Vagina (tissue), 2 donors: ENCODE data around the gene PTRH1. TPM values are rescaled to one million over a fixed set of nuclear protein-coding genes. Genes with fewer than 3 reads are reported as not detected.
A peak's percentile ranks its signal among the peaks of the same experiment; 100 is the strongest.

Source experiments
- DNase-seq, 2 donors: peaks; one replicate each; pipeline ENCODE4 v3.0.0-alpha.2; 2017; ENCODE audit errors: extremely low spot score in 2 of 2
- H3K27ac ChIP-seq: fragments of 200-600 bp; sonication (generic); one replicate; pipeline ENCODE4 v1.5.1; 2019
- H3K27me3 ChIP-seq: fragments of 200-600 bp; sonication (generic); one replicate; pipeline ENCODE4 v1.5.1; 2019
- H3K36me3 ChIP-seq, 2 donors: fragments of 200-600 bp; sonication (generic); one replicate each; pipeline ENCODE4 v1.5.1; 2017 to 2019
- H3K4me1 ChIP-seq: fragments of 200-600 bp; sonication (generic); one replicate; pipeline ENCODE4 v1.5.1; 2019
- H3K4me3 ChIP-seq, 2 donors: fragments of 200-600 bp; sonication (generic); 1 replicate in 1 of 2; 2 replicates in 1 of 2; pipeline ENCODE4 v1.5.1; 2016 to 2019
- H3K9me3 ChIP-seq: fragments of 200-600 bp; sonication (generic); one replicate; pipeline ENCODE4 v1.5.1; 2019
- CTCF ChIP-seq, 3 experiments: fragments of 450-650 bp in 2 of 3; fragments of 200-600 bp in 1 of 3; sonication (generic) in 1 of 3; IDR thresholded peaks; one replicate each; pipeline ENCODE4 v1.5.1; 2017 to 2019; ENCODE audit warnings: antibody characterized with exemption in 3 of 3, mild to moderate bottlenecking in 2 of 3, moderate library complexity in 2 of 3
- POLR2A ChIP-seq, 2 donors: fragments of 450-650 bp; IDR thresholded peaks; one replicate each; pipeline ENCODE4 v1.6.1; 2017; ENCODE audit warnings: antibody characterized with exemption in 2 of 2, mild to moderate bottlenecking in 2 of 2, moderate library complexity in 2 of 2
- POLR2AphosphoS5 ChIP-seq, 2 donors: sonication (generic); formaldehyde crosslinking; IDR thresholded peaks; one replicate each; pipeline ENCODE4 v1.9.0; 2017; ENCODE audit warnings: antibody characterized with exemption in 2 of 2, mild to moderate bottlenecking in 2 of 2, low read depth in 1 of 2; ENCODE audit not compliant: insufficient read depth in 1 of 2
- intact Hi-C: fragments of 100-400 bp; cut with DNase I; formaldehyde crosslinking; loops from one replicate; pipeline ENCODE4 v1.15.1; 2023
- total RNA-seq: library from RNA; depleted of rRNA; stranded (reverse); fragments of >200 nt; gene quantifications from one replicate; pipeline ENCODE4 v1.2.3, GENCODE V29; 2016

The PTRH1 gene
- total RNA-seq, 1 donor from 2014 or later = 2.2 TPM

DNA sequence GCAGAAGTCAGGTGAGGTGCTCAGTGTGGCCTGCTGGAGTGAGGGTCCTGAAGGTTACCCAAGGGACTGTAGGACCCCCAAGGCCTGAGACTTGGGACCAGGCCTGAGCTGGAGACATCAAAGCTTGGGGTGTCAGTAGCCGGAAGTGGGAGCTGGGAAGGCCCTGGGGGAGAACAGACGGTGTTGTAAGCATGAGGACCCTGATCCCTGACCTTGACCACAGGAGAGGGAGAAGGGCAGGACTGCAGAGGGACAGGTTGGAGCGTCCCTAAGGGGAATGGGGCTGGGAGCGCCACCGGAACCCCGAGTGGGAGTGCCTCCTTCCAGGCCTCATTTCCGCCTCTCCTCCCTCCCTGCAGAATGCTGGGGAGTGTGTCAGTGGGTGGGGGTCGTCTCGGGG is 949 bp upstream of the PTRH1 start:
- Histone ChIP-seq H3K4me3 (peak overlapping the region; percentile 78 to 83), H3K36me3 (no peaks in the 10 kb centered on the region), H3K27ac (no peak overlapping the region), H3K27me3 (no peaks in the 10 kb centered on the region), H3K4me1 (peaks cover 26% of the 10 kb centered on the region), H3K9me3 (no peaks in the 10 kb centered on the region)
- DNase-seq = no peak
- intact Hi-C loops = no loop called here
- TF ChIP-seq CTCF (IDR thresholded peaks at IDR 0.05) (no peak), POLR2AphosphoS5 (IDR thresholded peaks at IDR 0.05; ENCODE audit: insufficient read depth in 1 of 2, low read depth in 1 of 2) (no peak), POLR2A (IDR thresholded peaks at IDR 0.05) (no peak)

DNA sequence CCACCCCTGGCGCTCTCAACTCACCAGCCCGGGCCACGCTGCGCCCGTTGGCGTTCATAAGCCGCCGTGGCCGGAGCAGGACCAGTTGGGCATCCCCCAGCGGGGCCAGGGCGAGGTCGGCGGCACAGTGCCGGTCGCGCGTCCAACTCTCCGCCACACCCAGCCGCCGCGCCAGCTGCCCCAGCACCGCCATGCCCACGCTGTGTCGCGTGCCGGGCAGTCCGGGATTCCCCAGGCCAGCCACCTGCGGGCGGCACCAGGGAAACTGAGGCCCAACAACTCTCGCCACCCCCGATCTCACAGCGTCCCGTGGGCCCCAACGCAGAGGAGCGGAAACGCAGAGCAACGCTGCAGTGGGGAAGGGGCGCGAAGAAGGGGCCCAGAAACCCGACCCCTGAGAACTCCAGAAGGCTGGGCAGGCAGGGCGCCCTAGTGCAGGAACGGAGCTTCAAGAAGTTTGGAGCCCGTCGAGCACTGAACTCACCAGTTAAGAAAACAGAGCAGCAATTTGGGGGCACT is 453 bp downstream of the PTRH1 start:
- H3K27ac ChIP-seq = peak overlapping the region; percentile 57
- no peaks in the 10 kb centered on the region for H3K9me3 ChIP-seq
- H3K4me3 ChIP-seq = peak overlapping the region; percentile 78 to 83
- intact Hi-C loops = no loop called here
- no peak for DNase-seq
- no peaks in the 10 kb centered on the region for H3K36me3 ChIP-seq
- TF ChIP-seq POLR2A (IDR thresholded peaks at IDR 0.05) = no peak
- H3K4me1 ChIP-seq = peaks cover 26% of the 10 kb centered on the region
- no peaks in the 10 kb centered on the region for H3K27me3 ChIP-seq

GRCh38 chr9:127714020-127714750 is 1.3 kb downstream of the PTRH1 start:
- Histone ChIP-seq H3K4me3 (peak overlapping the region; percentile 78 to 83), H3K27me3 (no peaks in the 10 kb centered on the region), H3K4me1 (peaks cover 26% of the 10 kb centered on the region), H3K27ac (no peak overlapping the region), H3K9me3 (no peaks in the 10 kb centered on the region), H3K36me3 (no peaks in the 10 kb centered on the region)
- no peak for DNase-seq
- TF ChIP-seq POLR2AphosphoS5 (IDR thresholded peaks at IDR 0.05; ENCODE audit: insufficient read depth in 1 of 2, low read depth in 1 of 2) (no peak), CTCF (IDR thresholded peaks at IDR 0.05) (no peak)
- intact Hi-C loops = no loop called here

- no peak for DNase-seq
- intact Hi-C loops = no loop called here
- Histone ChIP-seq H3K4me1 (peaks cover 21% of the 10 kb centered on the region), H3K4me3 (no peak overlapping the region), H3K27ac (no peak overlapping the region), H3K27me3 (no peaks in the 10 kb centered on the region), H3K36me3 (no peaks in the 10 kb centered on the region), H3K9me3 (no peaks in the 10 kb centered on the region)
- TF ChIP-seq CTCF (IDR thresholded peaks at IDR 0.05) = no peak
- TF ChIP-seq POLR2A (IDR thresholded peaks at IDR 0.05) = no peak
- TF ChIP-seq POLR2AphosphoS5 (IDR thresholded peaks at IDR 0.05; ENCODE audit: insufficient read depth in 1 of 2, low read depth in 1 of 2) = no peak
These were observed 2.6 kb downstream of the PTRH1 start for GRCh38 chr9:127712867-127713266.

- DNase-seq = no peak
- no peak overlapping the region for H3K27ac ChIP-seq
- TF ChIP-seq POLR2AphosphoS5 (IDR thresholded peaks at IDR 0.05; ENCODE audit: insufficient read depth in 1 of 2, low read depth in 1 of 2) = no peak
- TF ChIP-seq POLR2A (IDR thresholded peaks at IDR 0.05) = no peak
- TF ChIP-seq CTCF (IDR thresholded peaks at IDR 0.05) = no peak
- H3K9me3 ChIP-seq = no peaks in the 10 kb centered on the region
- no peaks in the 10 kb centered on the region for H3K27me3 ChIP-seq
- H3K4me3 ChIP-seq = no peak overlapping the region
- no peaks in the 10 kb centered on the region for H3K36me3 ChIP-seq
- intact Hi-C loops = no loop called here
- H3K4me1 ChIP-seq = peaks cover 21% of the 10 kb centered on the region
These were observed 3.1 kb downstream of the PTRH1 start for GRCh38 chr9:127712371-127712770.
